ENCODE measurements around the gene PKP4.
A peak's percentile ranks its signal among the peaks of the same experiment; 100 is the strongest.
"Not testable (repeated sequence)": the region's sequence is repeated elsewhere in the genome, so short reads cannot be mapped to it uniquely, and the experiment has no call there.

Gene PKP4

DNA sequence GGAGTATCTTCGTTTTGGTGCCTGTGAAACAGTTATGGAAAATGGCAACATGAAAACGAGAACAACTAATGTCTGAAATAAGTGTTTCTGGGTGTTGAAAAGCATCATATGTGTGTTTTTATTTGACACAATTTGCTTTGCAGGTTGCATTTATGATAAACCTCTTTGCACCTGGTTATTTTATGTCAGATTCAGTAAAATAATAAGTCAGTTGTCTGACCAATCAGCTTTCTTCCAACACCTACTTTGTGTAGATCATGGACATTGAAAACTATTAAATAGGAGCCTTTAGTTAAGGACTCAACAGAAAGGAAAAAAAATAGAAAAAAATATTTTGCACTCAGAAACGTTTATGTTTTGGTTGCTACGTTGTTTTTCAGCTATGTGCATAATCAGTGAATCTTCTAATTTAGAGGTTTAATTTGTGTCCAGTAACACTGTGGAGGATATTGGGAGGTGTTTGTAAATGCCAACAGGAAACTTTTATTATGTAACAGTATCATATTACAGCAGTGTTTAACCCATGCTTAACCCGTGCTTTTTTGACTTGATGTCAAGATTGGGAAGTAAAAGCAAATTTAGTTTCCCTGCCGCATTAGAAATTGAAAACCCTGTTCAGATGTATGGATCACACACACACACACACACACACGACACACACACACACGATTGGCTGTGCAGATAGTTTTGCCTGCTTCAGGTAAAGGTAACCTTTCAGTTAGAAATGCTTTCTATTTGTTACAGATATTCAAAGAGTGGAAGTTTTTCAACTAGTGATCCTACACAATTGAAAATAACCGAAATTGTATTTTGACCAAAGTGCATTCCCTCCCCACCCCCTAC lies 2.6 kb downstream of the PKP4 start:
- no peak overlapping the region for H3K27ac ChIP-seq
- TF ChIP-seq CTCF (conservative IDR thresholded peaks at IDR 0.05) (no peak), ZFX (IDR thresholded peaks at IDR 0.05) (no peak)

DNA sequence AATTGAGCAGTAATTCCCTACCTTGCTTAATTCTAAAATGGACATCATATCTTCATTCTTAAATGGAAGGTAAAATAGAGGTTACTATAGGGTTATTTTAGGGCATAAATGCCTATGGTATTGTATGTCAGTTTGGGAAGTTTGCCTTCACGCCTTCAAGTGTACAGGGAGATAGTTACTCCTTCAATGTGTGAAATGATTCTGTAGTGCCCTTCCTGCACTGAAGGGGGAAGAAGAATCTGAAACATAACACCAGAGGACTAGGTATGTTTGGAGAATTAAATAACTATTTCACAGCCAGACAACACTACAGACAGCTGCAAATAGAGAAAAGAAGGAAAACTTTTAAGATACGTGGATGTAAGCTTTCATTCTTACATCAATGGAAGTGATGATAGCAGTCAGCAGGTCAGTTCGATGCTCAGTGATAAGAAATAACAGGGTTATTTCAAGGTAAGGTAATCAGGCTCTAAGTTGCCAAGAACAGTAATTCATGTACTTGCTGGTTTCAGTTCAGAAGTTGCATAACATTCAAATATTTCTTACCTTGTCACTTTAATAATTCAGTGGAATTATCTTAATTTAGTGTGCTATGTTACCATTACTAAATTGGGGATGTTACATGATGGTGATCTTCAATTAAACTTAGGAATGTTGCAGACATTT lies 4.0 kb downstream of the PKP4 start:
- no peak overlapping the region for H3K27ac ChIP-seq
- TF ChIP-seq CTCF (conservative IDR thresholded peaks at IDR 0.05) (no peak; the same call in 1 of the 2 replicates), ZFX (IDR thresholded peaks at IDR 0.05) (no peak)

- H3K27ac ChIP-seq, result no peak overlapping the region
- TF ChIP-seq CTCF (conservative IDR thresholded peaks at IDR 0.05) (no peak), ZFX (IDR thresholded peaks at IDR 0.05) (no peak)
Measured at GRCh38 chr2:158463496-158464095, 6.8 kb downstream of the PKP4 start.

DNA sequence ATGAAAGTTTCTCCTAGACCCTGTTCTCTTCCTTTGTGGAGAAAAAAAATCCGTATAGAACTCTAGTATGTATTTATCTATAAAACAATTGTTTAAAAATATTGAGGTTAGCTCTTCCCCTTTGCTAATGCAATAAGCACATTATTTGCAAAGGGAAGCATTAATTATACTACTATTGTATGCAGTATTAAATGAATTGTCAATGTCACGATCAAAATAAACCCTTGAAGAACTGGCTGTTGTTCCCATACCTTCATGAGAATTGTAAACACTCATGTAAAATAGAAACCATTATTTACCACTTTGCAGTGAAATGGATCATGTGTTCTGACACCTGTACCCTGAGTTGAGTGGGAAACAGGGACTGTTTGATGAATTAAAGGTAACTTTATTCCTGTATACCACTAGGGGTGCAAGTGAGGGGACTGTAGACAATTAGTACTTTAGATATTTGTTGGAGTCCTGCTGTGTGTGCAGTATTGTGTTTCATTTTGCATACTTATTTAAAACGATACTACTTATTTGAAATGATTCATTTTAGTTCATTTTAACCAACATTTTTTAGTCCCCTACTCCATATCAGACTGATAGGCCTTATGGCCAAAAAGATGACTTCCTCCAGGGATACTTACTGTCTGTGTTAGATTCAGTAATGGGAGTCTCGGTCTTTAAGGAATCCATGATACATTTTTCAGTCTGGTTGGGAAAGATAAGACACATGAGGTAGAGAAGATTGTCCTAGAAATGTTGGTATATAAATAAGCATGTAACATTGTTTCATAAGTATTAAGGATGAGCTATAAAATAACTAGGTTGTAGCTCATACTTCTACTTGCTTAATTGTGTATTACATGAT lies 7.9 kb downstream of the PKP4 start:
- TF ChIP-seq CTCF (conservative IDR thresholded peaks at IDR 0.05), result peak; percentile 69
- no peak for TF ChIP-seq ZFX (IDR thresholded peaks at IDR 0.05)
- no peak overlapping the region for H3K27ac ChIP-seq

DNA sequence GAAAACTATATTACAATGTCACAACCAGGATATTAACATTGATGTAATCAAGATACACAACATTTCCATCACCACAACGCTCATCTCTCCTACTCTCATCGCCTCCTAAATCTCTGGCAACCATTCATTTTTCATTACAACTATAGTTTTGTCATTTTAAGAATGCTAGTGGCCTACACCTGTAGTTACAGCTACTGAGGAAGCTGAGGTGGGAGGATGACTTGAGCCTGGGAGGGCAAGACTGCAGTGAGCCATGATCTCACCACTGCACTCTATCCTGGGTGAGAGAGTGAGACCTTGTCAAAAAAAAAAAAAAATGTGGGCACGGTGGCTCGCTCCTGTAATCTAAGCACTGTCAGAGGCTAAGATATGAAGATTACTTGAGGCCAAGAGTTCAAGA lies 10.5 kb downstream of the PKP4 start:
- TF ChIP-seq ZFX (IDR thresholded peaks at IDR 0.05) (no peak), CTCF (conservative IDR thresholded peaks at IDR 0.05) (no peak)

DNA sequence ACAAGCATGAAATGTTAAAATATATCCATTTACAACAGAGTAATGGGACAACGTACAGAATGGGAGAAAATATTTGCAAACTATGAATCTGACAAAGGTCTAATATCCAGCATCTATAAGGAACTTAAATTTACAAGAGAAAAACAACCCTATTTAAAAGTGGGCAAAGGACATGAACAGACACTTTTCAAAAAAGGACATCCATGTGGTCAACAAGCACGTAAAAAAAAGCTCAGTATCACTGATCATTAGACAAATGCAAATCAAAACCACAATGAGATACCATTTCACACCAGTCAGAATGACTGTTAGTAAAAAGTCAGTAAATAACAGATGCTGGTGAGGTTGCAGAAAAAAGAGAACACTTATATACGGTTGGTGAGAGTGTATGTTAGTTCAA lies 16.1 kb downstream of the PKP4 start:
- not testable (repeated sequence) for H3K27ac ChIP-seq

More for the DNA sequence above, 10.5 kb downstream of the PKP4 start:
- H3K27ac ChIP-seq, result no peak overlapping the region

DNA sequence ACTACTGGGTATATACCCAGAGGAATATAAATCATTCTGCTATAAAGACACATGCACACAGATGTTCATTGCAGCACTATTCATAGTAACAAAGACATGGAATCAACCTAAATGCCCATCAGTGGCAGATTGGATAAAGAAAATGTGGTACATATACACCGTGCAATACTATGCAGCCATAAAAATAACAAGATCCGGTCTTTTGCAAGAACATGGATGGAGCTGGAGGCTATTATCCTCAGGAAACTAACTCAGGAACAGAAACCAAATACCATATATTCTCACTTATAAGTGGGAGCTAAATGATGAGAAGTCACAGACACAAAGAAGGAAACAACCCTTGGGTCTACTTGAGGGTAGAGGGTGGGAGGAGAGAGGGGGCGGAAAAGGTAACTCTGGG lies 16.5 kb downstream of the PKP4 start:
- not testable (repeated sequence) for H3K27ac ChIP-seq
